ENCODE results near the gene EFNB3.

Gene EFNB3

GRCh38 chr17:7704601-7705268 is at the start of gene EFNB3:
TSS of gene EFNB3 (plus strand) at chr17:7705202. CDS start at chr17:7705599, 397 bp downstream.
- no peak for DNase-seq (ENCODE audit: low spot score)

- DNase-seq (ENCODE audit: low spot score), result no peak
These were observed 49.5 kb upstream of the EFNB3 start for GRCh38 chr17:7655541-7655840.

- peak; percentile 77 for DNase-seq (ENCODE audit: low spot score)
These were observed 47.9 kb upstream of the EFNB3 start for GRCh38 chr17:7656958-7657609.

- DNase-seq (ENCODE audit: low spot score), result no peak
These were observed 37.2 kb upstream of the EFNB3 start for GRCh38 chr17:7667656-7668406.

- no peak for DNase-seq (ENCODE audit: low spot score)
These were observed 36.5 kb upstream of the EFNB3 start for GRCh38 chr17:7668482-7668881.

- no peak for DNase-seq (ENCODE audit: low spot score)
These were observed 31.8 kb upstream of the EFNB3 start for GRCh38 chr17:7673239-7673638.

GRCh38 chr17:7674934-7675333 is 30.1 kb upstream of the EFNB3 start:
- no peak for DNase-seq (ENCODE audit: low spot score)

GRCh38 chr17:7676533-7676932 is 28.5 kb upstream of the EFNB3 start:
- no peak for DNase-seq (ENCODE audit: low spot score)

GRCh38 chr17:7677388-7678067 is 27.5 kb upstream of the EFNB3 start:
- no peak for DNase-seq (ENCODE audit: low spot score)

GRCh38 chr17:7684851-7685532 is 20.0 kb upstream of the EFNB3 start:
- DNase-seq (ENCODE audit: low spot score), result no peak

- DNase-seq (ENCODE audit: low spot score), result peak; percentile 86
These were observed 19.3 kb upstream of the EFNB3 start for GRCh38 chr17:7685533-7686221.

- peak; percentile 77 for DNase-seq (ENCODE audit: low spot score)
These were observed 18.6 kb upstream of the EFNB3 start for GRCh38 chr17:7686222-7687071.

- DNase-seq (ENCODE audit: low spot score), result peak; percentile 90
These were observed 17.7 kb upstream of the EFNB3 start, which contains the start of gene TP53 for GRCh38 chr17:7687072-7687907. TSS of gene TP53 (minus strand) at chr17:7687490. CDS start at chr17:7676594, 10,896 bp downstream.

GRCh38 chr17:7687908-7688807 is 16.8 kb upstream of the EFNB3 start, which contains the start of gene WRAP53:
TSS of gene WRAP53 (plus strand) at chr17:7688477. CDS start at chr17:7688649, 172 bp downstream.
- DNase-seq (ENCODE audit: low spot score), result peak; percentile 97

- DNase-seq (ENCODE audit: low spot score), result no peak
These were observed 16.1 kb upstream of the EFNB3 start for GRCh38 chr17:7688808-7689316.

GRCh38 chr17:7695586-7695985 is 9.4 kb upstream of the EFNB3 start:
- no peak for DNase-seq (ENCODE audit: low spot score)

GRCh38 chr17:7697828-7698588 is 7.0 kb upstream of the EFNB3 start:
- no peak for DNase-seq (ENCODE audit: low spot score)

Measured in COLO829 (cell line).